ENCODE measurements around the gene PRRT1.

GRCh38 chr6:32177788-32178546 is 26.2 kb upstream of the PRRT1 start, which contains the start of gene RNF5:
- TF ChIP-seq, protein P1, sequence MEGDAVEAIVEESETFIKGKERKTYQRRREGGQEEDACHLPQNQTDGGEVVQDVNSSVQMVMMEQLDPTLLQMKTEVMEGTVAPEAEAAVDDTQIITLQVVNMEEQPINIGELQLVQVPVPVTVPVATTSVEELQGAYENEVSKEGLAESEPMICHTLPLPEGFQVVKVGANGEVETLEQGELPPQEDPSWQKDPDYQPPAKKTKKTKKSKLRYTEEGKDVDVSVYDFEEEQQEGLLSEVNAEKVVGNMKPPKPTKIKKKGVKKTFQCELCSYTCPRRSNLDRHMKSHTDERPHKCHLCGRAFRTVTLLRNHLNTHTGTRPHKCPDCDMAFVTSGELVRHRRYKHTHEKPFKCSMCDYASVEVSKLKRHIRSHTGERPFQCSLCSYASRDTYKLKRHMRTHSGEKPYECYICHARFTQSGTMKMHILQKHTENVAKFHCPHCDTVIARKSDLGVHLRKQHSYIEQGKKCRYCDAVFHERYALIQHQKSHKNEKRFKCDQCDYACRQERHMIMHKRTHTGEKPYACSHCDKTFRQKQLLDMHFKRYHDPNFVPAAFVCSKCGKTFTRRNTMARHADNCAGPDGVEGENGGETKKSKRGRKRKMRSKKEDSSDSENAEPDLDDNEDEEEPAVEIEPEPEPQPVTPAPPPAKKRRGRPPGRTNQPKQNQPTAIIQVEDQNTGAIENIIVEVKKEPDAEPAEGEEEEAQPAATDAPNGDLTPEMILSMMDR (IDR thresholded peaks at IDR 0.05): no peak
- TF ChIP-seq EP300 (IDR thresholded peaks at IDR 0.05): no peak
- no peak for TF ChIP-seq POLR2A (IDR thresholded peaks at IDR 0.05)

Measured in stomach (tissue), 4 donors.